Gastrocnemius medialis (tissue), 4 donors: ENCODE measurements around the gene DAD1. TPM values are rescaled to one million over a fixed set of nuclear protein-coding genes. Genes with fewer than 3 reads are reported as not detected.

Source experiments
- ATAC-seq, 2 donors: fragments of 150-250 bp; one replicate each; pipeline ENCODE4 v1.9.1; 2016
- DNase-seq, 2 donors: peaks; one replicate each; pipeline ENCODE4 v3.0.0-alpha.2; 2019
- H3K27ac ChIP-seq, 4 donors: fragments of 200-600 bp; sonication (generic); 1 replicate in 1 of 4; 2 replicates in 3 of 4; pipeline ENCODE4 v1.5.1; 2016 to 2018; ENCODE audit warnings: mild to moderate bottlenecking in 2 of 4, moderate library complexity in 1 of 4
- H3K27me3 ChIP-seq, 3 donors: fragments of 200-600 bp; sonication (generic) in 2 of 3; 1 replicate in 1 of 3; 2 replicates in 2 of 3; pipeline versions ENCODE4 v1.5.1 to v1.6.0; 2016 to 2019; ENCODE audit warnings: mild to moderate bottlenecking in 1 of 3, moderate library complexity in 1 of 3
- H3K36me3 ChIP-seq, 2 donors: fragments of 200-600 bp; sonication (generic) in 1 of 2; one replicate each; pipeline ENCODE4 v1.5.1; 2017 to 2018
- H3K4me1 ChIP-seq, 2 donors: fragments of 200-600 bp; sonication (generic) in 1 of 2; one replicate each; pipeline ENCODE4 v1.5.1; 2016 to 2017; ENCODE audit warnings: mild to moderate bottlenecking in 2 of 2
- H3K4me3 ChIP-seq, 4 donors: fragments of 200-600 bp; sonication (generic) in 3 of 4; 1 replicate in 1 of 4; 2 replicates in 3 of 4; pipeline ENCODE4 v1.5.1; 2016 to 2019; ENCODE audit warnings: mild to moderate bottlenecking in 2 of 4
- H3K9me3 ChIP-seq, 3 donors: fragments of 200-600 bp; sonication (generic) in 2 of 3; 1 replicate in 1 of 3; 2 replicates in 2 of 3; pipeline ENCODE4 v1.5.1; 2016 to 2019
- POLR2A ChIP-seq, 2 donors: fragments of 450-650 bp; IDR thresholded peaks; one replicate each; pipeline ENCODE4 v1.6.1; 2017; ENCODE audit warnings: antibody characterized with exemption in 2 of 2, mild to moderate bottlenecking in 2 of 2, moderate library complexity in 2 of 2
- in situ Hi-C, 4 donors: fragments of 200-750 bp; cut with MboI; loops; one replicate each; pipeline versions ENCODE4 v1.15.0 to v1.8.0; 2017; ENCODE audit warnings: low sequenced_read_pairs in 4 of 4
- intact Hi-C: fragments of 100-400 bp; cut with DNase I; formaldehyde crosslinking; loops from one replicate; pipeline ENCODE4 v1.15.1; 2023; ENCODE audit warnings: low total_unique reads
- total RNA-seq, 4 donors: library from RNA; depleted of rRNA; stranded (reverse); fragments of >200 nt; gene quantifications; one replicate each; pipeline versions ENCODE4 v1.1.0 to v1.2.3, GENCODE V29; 2016
- TF ChIP-seq, protein P1 (sequence below), 5 experiments: fragments of 450-650 bp in 3 of 5; fragments of 200-600 bp in 2 of 5; sonication (generic) in 2 of 5; IDR thresholded peaks in 4 of 5; conservative IDR thresholded peaks in 1 of 5; 1 replicate in 4 of 5; 2 replicates in 1 of 5; pipeline ENCODE4 v1.5.1; 2016 to 2019; ENCODE audit warnings: antibody characterized with exemption in 5 of 5, mild to moderate bottlenecking in 3 of 5, moderate library complexity in 3 of 5

The DAD1 gene
- total RNA-seq, 4 donors from 2014 or later, result 155 to 257 (median 209) TPM

DNA sequence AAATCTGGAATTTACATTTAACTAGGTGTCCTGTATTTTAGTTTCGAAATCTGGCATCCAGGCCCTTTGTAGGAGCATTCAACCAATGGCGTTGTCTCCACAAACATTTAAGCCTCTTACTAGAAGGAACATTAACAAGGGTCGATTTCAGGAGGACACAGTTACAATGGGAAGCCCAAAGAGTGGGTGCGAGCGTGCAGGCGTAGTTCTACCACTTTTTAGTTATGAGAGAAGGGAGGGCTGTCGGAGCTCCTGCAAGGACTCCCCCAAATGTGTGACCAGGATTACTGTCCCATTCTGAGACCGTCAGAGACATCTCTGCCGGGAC, 8.7 kb upstream of the DAD1 start:
- peak overlapping the region; percentile 89 to 98 (median 94) for H3K27ac ChIP-seq
- no peak for TF ChIP-seq POLR2A (IDR thresholded peaks at IDR 0.05)
- TF ChIP-seq, protein P1, sequence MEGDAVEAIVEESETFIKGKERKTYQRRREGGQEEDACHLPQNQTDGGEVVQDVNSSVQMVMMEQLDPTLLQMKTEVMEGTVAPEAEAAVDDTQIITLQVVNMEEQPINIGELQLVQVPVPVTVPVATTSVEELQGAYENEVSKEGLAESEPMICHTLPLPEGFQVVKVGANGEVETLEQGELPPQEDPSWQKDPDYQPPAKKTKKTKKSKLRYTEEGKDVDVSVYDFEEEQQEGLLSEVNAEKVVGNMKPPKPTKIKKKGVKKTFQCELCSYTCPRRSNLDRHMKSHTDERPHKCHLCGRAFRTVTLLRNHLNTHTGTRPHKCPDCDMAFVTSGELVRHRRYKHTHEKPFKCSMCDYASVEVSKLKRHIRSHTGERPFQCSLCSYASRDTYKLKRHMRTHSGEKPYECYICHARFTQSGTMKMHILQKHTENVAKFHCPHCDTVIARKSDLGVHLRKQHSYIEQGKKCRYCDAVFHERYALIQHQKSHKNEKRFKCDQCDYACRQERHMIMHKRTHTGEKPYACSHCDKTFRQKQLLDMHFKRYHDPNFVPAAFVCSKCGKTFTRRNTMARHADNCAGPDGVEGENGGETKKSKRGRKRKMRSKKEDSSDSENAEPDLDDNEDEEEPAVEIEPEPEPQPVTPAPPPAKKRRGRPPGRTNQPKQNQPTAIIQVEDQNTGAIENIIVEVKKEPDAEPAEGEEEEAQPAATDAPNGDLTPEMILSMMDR (IDR thresholded peaks at IDR 0.05 in 4 of 5, conservative IDR thresholded peaks at IDR 0.05 in 1 of 5), result no peak
- in situ Hi-C loops, result loop anchor here in 3 of 4 donors (10.0 to 25.0 kb wide), 4 partner anchors 167 to 965 kb away; partner anchors contain the start of genes HOMEZ (in 2 of the 3), AP1G2 (in 1 of the 3), BCL2L2 (in 1 of the 3) and OXA1L (in 1 of the 3)

DNA sequence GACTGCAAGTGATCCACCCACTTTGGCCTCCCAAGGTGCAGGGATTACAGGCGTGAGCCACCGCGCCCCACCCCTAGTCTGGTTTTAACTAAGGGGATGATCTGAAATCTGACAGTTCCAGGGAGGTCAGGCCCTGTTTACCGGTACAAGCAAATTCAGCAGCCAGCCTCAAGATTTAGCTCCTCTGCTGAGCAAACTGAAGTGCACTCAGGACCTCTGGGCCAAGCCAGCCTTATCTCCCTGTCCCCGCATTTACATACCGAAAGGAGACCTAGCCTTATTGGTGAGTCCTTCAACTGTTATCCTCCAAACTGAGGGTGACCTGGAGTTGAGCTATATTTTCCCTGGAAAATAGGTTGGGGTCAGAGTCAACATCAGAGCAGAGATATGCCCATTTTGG, 8.2 kb upstream of the DAD1 start:
- Histone ChIP-seq H3K4me1 (peaks cover 21 to 30% of the 10 kb centered on the region in 2 donors), H3K36me3 (peaks cover 0 to 14% of the 10 kb centered on the region in 2 donors), H3K4me3 (peak overlapping the region in 3 of 4 donors; percentile 77 to 88 (median 82)), H3K27ac (peak overlapping the region in 2 of 4 donors; percentile 97 to 98), H3K27me3 (no peaks in the 10 kb centered on the region), H3K9me3 (no peaks in the 10 kb centered on the region)
- intact Hi-C loops, result loop anchor here (5.0 to 10.0 kb wide), 2 partner anchors 320 to 708 kb away; partner anchors contain the start of genes BCL2L2, PPP1R3E and RBM23
- no peak for ATAC-seq
- no peak for DNase-seq
- TF ChIP-seq POLR2A (IDR thresholded peaks at IDR 0.05), result no peak
- TF ChIP-seq, protein P1 (IDR thresholded peaks at IDR 0.05 in 4 of 5, conservative IDR thresholded peaks at IDR 0.05 in 1 of 5), result no peak
- in situ Hi-C loops, result loop anchor here in 3 of 4 donors (10.0 to 25.0 kb wide), 4 partner anchors 168 to 965 kb away; partner anchors contain the start of genes HOMEZ (in 2 of the 3), AP1G2 (in 1 of the 3), BCL2L2 (in 1 of the 3) and OXA1L (in 1 of the 3)

More for the DNA sequence above, 8.7 kb upstream of the DAD1 start:
- intact Hi-C loops, result loop anchor here (1.0 to 10.0 kb wide), 5 partner anchors 8 to 707 kb away; partner anchors contain the start of genes BCL2L2, DAD1, LRP10 and PPP1R3E
- peaks cover 21 to 30% of the 10 kb centered on the region in 2 donors for H3K4me1 ChIP-seq
- H3K27me3 ChIP-seq, result no peaks in the 10 kb centered on the region
- H3K4me3 ChIP-seq, result peak overlapping the region; percentile 77 to 91 (median 85)
- DNase-seq (no peak), ATAC-seq (peak in 1 of 2 donors; percentile 2)
- H3K36me3 ChIP-seq, result peaks cover 0 to 18% of the 10 kb centered on the region in 2 donors
- no peaks in the 10 kb centered on the region for H3K9me3 ChIP-seq

DNA sequence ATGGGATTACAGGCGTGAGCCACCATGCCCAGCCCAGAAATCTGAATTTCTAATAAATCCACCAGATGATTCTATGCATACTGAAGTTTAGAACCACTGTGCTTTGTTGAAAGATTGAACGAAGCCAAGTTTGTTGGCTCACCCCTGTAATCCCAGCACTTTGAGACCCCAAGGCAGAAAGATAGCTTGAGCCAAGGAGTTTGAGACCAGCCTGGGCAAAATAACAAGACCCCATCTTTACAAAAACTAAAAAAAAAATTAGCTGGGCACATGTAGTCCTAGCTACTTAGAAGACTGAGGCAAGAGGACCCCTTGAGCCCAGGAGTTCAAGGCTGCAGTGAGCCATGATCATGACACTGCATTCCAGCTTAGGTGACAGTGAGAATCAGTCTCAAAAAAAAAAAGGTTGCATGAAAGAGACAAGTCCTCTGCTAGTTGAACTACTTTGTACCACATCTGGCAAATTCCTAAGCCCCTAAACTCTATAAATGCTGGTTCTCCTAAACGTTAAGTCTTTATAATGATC, 7.4 kb upstream of the DAD1 start:
- Histone ChIP-seq H3K27ac (no peak overlapping the region), H3K27me3 (no peaks in the 10 kb centered on the region), H3K4me3 (no peak overlapping the region), H3K9me3 (no peaks in the 10 kb centered on the region), H3K36me3 (peaks cover 0 to 5% of the 10 kb centered on the region in 2 donors), H3K4me1 (peaks cover 21 to 28% of the 10 kb centered on the region in 2 donors)
- no peak for TF ChIP-seq POLR2A (IDR thresholded peaks at IDR 0.05)
- TF ChIP-seq, protein P1 (IDR thresholded peaks at IDR 0.05 in 4 of 5, conservative IDR thresholded peaks at IDR 0.05 in 1 of 5), result no peak
- in situ Hi-C loops (loop anchor here in 3 of 4 donors (10.0 to 25.0 kb wide), 4 partner anchors 168 to 966 kb away; partner anchors contain the start of genes HOMEZ (in 2 of the 3), AP1G2 (in 1 of the 3), BCL2L2 (in 1 of the 3) and OXA1L (in 1 of the 3)), intact Hi-C loops (loop anchor here (5.0 to 10.0 kb wide), 2 partner anchors 321 to 708 kb away; partner anchors contain the start of genes BCL2L2, PPP1R3E and RBM23)
- DNase-seq, result no peak
- ATAC-seq, result no peak

DNA sequence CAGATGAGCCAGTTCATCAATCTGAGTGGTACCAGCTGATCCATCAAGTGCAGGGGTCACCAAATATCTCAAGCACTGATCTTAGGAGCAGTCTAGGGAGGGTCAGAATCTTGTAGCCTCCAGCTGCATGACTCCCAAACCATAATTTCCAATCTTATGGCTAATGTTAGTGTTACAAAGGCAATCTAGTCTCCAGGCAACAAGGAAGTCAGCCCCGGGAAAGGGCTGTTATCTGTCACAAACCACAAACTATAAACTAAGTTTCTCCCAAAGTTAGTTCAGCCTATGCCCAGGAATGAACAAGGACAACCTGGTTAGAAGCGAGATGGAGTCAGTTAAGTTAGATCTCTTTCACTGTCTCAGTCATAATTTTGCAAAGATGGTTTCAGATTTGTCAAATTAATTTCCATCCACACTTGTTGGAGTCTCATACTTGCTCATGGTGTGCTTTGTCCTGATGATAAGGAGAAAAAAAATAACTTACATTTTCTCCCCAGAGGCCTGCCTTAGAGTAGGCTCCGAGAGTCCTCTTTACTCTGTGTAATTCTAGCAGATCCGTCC, 5.2 kb upstream of the DAD1 start:
- no peak overlapping the region for H3K27ac ChIP-seq
- ATAC-seq (no peak), DNase-seq (no peak)
- intact Hi-C loops (loop anchor here (10.0 kb wide), 1 partner anchor 711 kb away; the partner anchor contains the start of genes BCL2L2 and PPP1R3E), in situ Hi-C loops (loop anchor here in 3 of 4 donors (10.0 to 25.0 kb wide), 4 partner anchors 171 to 968 kb away; partner anchors contain the start of genes HOMEZ (in 2 of the 3), AP1G2 (in 1 of the 3), BCL2L2 (in 1 of the 3) and OXA1L (in 1 of the 3))
- no peaks in the 10 kb centered on the region for H3K9me3 ChIP-seq
- no peaks in the 10 kb centered on the region for H3K36me3 ChIP-seq
- H3K4me3 ChIP-seq, result no peak overlapping the region
- H3K4me1 ChIP-seq, result peaks cover 11 to 16% of the 10 kb centered on the region in 2 donors
- TF ChIP-seq POLR2A (IDR thresholded peaks at IDR 0.05), result no peak
- TF ChIP-seq, protein P1 (IDR thresholded peaks at IDR 0.05 in 4 of 5, conservative IDR thresholded peaks at IDR 0.05 in 1 of 5), result no peak
- H3K27me3 ChIP-seq, result no peaks in the 10 kb centered on the region
